ENCODE measurements around the gene SNX9. TPM values are rescaled to one million over a fixed set of nuclear protein-coding genes. Genes with fewer than 3 reads are reported as not detected.

Gene SNX9
- total and polyA plus RNA-seq, 10 of the 15 experiments (the other 5 are each of a cell fraction or from before 2014, with no cell fraction given), result 0.03 to 2.0 (median 0.37) TPM

DNA sequence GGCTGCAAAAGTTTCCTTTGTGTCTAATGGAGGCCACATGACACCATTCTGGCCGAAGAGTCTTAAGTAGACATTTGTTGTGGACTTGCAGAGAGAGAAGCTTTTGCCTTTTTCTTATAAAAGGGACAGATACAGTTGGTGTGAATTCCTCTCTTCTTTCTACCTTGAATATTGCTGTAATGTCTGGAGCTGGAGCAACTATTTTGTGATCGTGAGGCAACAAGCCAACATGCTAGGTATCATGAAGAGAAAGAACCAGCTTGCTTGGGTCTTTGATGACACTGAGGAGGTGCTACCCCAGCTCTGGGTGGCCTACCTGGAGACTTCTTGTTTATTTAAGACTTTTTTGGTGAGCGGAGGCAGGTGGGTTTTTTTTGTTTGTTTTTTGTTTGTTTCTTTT is 142.3 kb downstream of the SNX9 start:
- no peak overlapping the region for H3K4me3 ChIP-seq
- no peaks in the 10 kb centered on the region for H3K4me1 ChIP-seq (ENCODE audit: control insufficient read depth, insufficient read depth, low read length)
- RAD21 ChIA-PET (ENCODE audit: unreplicated experiment), result no interaction called here
- POLR2A ChIA-PET, result no interaction called here
- no peaks in the 10 kb centered on the region; a peak in 1 of 4 replicates for H3K27me3 ChIP-seq (replicated peaks in 1 of 2; ENCODE audit: control insufficient read depth in 2 of 2, insufficient read depth in 2 of 2, low read length in 1 of 2)
- H3K9ac ChIP-seq (ENCODE audit: control insufficient read depth, insufficient read depth, low read length), result no peak overlapping the region
- SMC1A ChIA-PET (ENCODE audit: uncharacterized antibody, unreplicated experiment), result no interaction called here
- H3K4me2 ChIP-seq (ENCODE audit: control insufficient read depth, insufficient read depth), result no peak overlapping the region
- H4K20me1 ChIP-seq (ENCODE audit: control insufficient read depth, insufficient read depth), result no peaks in the 10 kb centered on the region
- intact Hi-C loops (cut with micrococcal nuclease; ENCODE audit: unreplicated experiment) (no loop called here), in situ Hi-C loops (cut with MboI) (no loop called here)
- no peak overlapping the region for H3K27ac ChIP-seq (ENCODE audit: control insufficient read depth, insufficient read depth)
- CTCF ChIA-PET, result no interaction called here
- no peak for TF ChIP-seq ZNF384 (IDR thresholded peaks at IDR 0.05; ENCODE audit: borderline replicate concordance, low read depth, low read length)
- no peak for TF ChIP-seq NR2C1 (IDR thresholded peaks at IDR 0.05)
- no peak for TF ChIP-seq CHD2 (IDR thresholded peaks at IDR 0.05; ENCODE audit: borderline replicate concordance, low read depth, low read length)
- TF ChIP-seq USF1 (IDR thresholded peaks at IDR 0.05; ENCODE audit: borderline replicate concordance, extremely low read length, insufficient read depth, low read depth, low read length), result no peak
- BruUV-seq (replicated peaks), result no TSS peak
- ATAC-seq (no peak), DNase-seq (ENCODE audit: low read depth, low spot score) (no peak), FAIRE-seq (no peak)
- H3K9me3 ChIP-seq (replicated peaks; ENCODE audit: control insufficient read depth, insufficient read depth, low read length), result peaks cover 2% of the 10 kb centered on the region; the same call in 1 of the 3 replicates
- H3K36me3 ChIP-seq (ENCODE audit: control insufficient read depth in 2 of 2, insufficient read depth in 2 of 2, low read length in 1 of 2), result no peaks in the 10 kb centered on the region
- H3K79me2 ChIP-seq (ENCODE audit: control insufficient read depth, insufficient read depth, low read length), result no peaks in the 10 kb centered on the region
- H2AFZ ChIP-seq (ENCODE audit: control insufficient read depth, low read depth, low read length), result no peak overlapping the region
- 55% methylated on average over 3 of the region's 3 CpGs for WGBS (ENCODE audit: insufficient coverage, insufficient replicate concordance, low lambda C conversion rate, missing lambda C conversion rate)

- Histone ChIP-seq H3K4me1 (ENCODE audit: control insufficient read depth, insufficient read depth, low read length) (no peaks in the 10 kb centered on the region), H2AFZ (ENCODE audit: control insufficient read depth, low read depth, low read length) (no peak overlapping the region), H3K27me3 (replicated peaks in 1 of 2; ENCODE audit: control insufficient read depth in 2 of 2, insufficient read depth in 2 of 2, low read length in 1 of 2) (no peaks in the 10 kb centered on the region; a peak in 2 of 4 replicates), H3K27ac (ENCODE audit: control insufficient read depth, insufficient read depth) (no peak overlapping the region), H3K79me2 (ENCODE audit: control insufficient read depth, insufficient read depth, low read length) (no peaks in the 10 kb centered on the region), H3K4me3 (no peak overlapping the region), H3K9me3 (replicated peaks; ENCODE audit: control insufficient read depth, insufficient read depth, low read length) (no peaks in the 10 kb centered on the region), H3K4me2 (ENCODE audit: control insufficient read depth, insufficient read depth) (no peak overlapping the region), H3K36me3 (ENCODE audit: control insufficient read depth in 2 of 2, insufficient read depth in 2 of 2, low read length in 1 of 2) (no peaks in the 10 kb centered on the region), H3K9ac (ENCODE audit: control insufficient read depth, insufficient read depth, low read length) (no peak overlapping the region), H4K20me1 (ENCODE audit: control insufficient read depth, insufficient read depth) (no peaks in the 10 kb centered on the region)
- ChIA-PET SMC1A (ENCODE audit: uncharacterized antibody, unreplicated experiment) (no interaction called here), CTCF (no interaction called here), POLR2A (no interaction called here), RAD21 (ENCODE audit: unreplicated experiment) (no interaction called here)
- FAIRE-seq (no peak), DNase-seq (ENCODE audit: low read depth, low spot score) (no peak), ATAC-seq (no peak)
- WGBS (ENCODE audit: insufficient coverage, insufficient replicate concordance, low lambda C conversion rate, missing lambda C conversion rate), result 78% methylated on average over 8 of the region's 8 CpGs
- in situ Hi-C loops (cut with MboI), result no loop called here
- no TSS peak for BruUV-seq (replicated peaks)
- intact Hi-C loops (cut with micrococcal nuclease; ENCODE audit: unreplicated experiment), result no loop called here
- no peak for TF ChIP-seq ZNF592 (IDR thresholded peaks at IDR 0.05)
- TF ChIP-seq FOXK2 (IDR thresholded peaks at IDR 0.05), result no peak
- no peak for TF ChIP-seq YBX1 (IDR thresholded peaks at IDR 0.05)
- TF ChIP-seq FOS (IDR thresholded peaks at IDR 0.05; ENCODE audit: borderline replicate concordance, extremely low read depth, insufficient read length), result no peak
- TF ChIP-seq, protein P1, sequence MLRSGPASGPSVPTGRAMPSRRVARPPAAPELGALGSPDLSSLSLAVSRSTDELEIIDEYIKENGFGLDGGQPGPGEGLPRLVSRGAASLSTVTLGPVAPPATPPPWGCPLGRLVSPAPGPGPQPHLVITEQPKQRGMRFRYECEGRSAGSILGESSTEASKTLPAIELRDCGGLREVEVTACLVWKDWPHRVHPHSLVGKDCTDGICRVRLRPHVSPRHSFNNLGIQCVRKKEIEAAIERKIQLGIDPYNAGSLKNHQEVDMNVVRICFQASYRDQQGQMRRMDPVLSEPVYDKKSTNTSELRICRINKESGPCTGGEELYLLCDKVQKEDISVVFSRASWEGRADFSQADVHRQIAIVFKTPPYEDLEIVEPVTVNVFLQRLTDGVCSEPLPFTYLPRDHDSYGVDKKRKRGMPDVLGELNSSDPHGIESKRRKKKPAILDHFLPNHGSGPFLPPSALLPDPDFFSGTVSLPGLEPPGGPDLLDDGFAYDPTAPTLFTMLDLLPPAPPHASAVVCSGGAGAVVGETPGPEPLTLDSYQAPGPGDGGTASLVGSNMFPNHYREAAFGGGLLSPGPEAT (IDR thresholded peaks at IDR 0.05; ENCODE audit: low read depth), result no peak
- no peak for TF ChIP-seq HDAC6 (IDR thresholded peaks at IDR 0.05; ENCODE audit: unreplicated experiment)
- no peak for TF ChIP-seq ZNF217 (IDR thresholded peaks at IDR 0.05)
Measured at GRCh38 chr6:157966589-157966977, 143.5 kb downstream of the SNX9 start.
